Heart right ventricle (tissue), 16 donors: ENCODE results near the gene C1orf56. TPM values are rescaled to one million over a fixed set of nuclear protein-coding genes. Genes with fewer than 3 reads are reported as not detected.
A peak's percentile ranks its signal among the peaks of the same experiment; 100 is the strongest.

Experiments
- ATAC-seq, 8 donors: fragments of 200-7000 bp; cut with Tn5 transposase; one replicate each; pipeline ENCODE4 v1.9.1; 2020; ENCODE audit warnings: mild to moderate bottlenecking in 8 of 8, moderate library complexity in 8 of 8, moderate number of reproducible peaks in 1 of 8
- DNase-seq, 2 donors: peaks; one replicate each; pipeline ENCODE4 v3.0.0-alpha.2; 2020
- H3K27ac ChIP-seq, 10 donors: fragments of 200-600 bp; sonication (generic) in 2 of 10; one replicate each; pipeline versions ENCODE4 v1.5.0 to v1.8.0; 2020 to 2022; ENCODE audit warnings: mild to moderate bottlenecking in 3 of 10
- H3K27me3 ChIP-seq, 7 donors: fragments of 200-600 bp; one replicate each; pipeline ENCODE4 v1.8.0; 2021 to 2022; ENCODE audit warnings: mild to moderate bottlenecking in 2 of 7
- H3K36me3 ChIP-seq, 9 donors: fragments of 200-600 bp; sonication (generic) in 1 of 9; one replicate each; pipeline versions ENCODE4 v1.5.0 to v1.8.0; 2020 to 2022; ENCODE audit warnings: mild to moderate bottlenecking in 2 of 9
- H3K4me1 ChIP-seq, 9 donors: fragments of 200-600 bp; sonication (generic) in 1 of 9; one replicate each; pipeline versions ENCODE4 v1.5.0 to v1.8.0; 2020 to 2022; ENCODE audit warnings: mild to moderate bottlenecking in 4 of 9
- H3K4me3 ChIP-seq, 10 donors: fragments of 200-600 bp; sonication (generic) in 2 of 10; one replicate each; pipeline versions ENCODE4 v1.5.0 to v1.8.0; 2020 to 2022; ENCODE audit warnings: mild to moderate bottlenecking in 7 of 10, moderate library complexity in 2 of 10
- H3K9me3 ChIP-seq, 11 donors: fragments of 200-600 bp in 10 of 11; sonication (generic) in 2 of 11; one replicate each; pipeline versions ENCODE4 v1.5.0 to v1.8.0; 2013 to 2022; ENCODE audit warnings: mild to moderate bottlenecking in 2 of 11, control low read depth in 1 of 11, moderate library complexity in 1 of 11
- WGBS, 2 donors: extraction: QIAGEN DNeasy Blood & Tissue Kit; methylation state at CpG; one replicate each; pipeline ENCODE4 v1.1.7; 2013; ENCODE audit warnings: inconsistent platforms in 1 of 2; 5-methylcytosine and 5-hydroxymethylcytosine counted together
- intact Hi-C, 10 donors: fragments of 100-400 bp; cut with DNase I; formaldehyde crosslinking; loops; one replicate each; pipeline versions ENCODE4 v1.11.1 to v1.14.2; 2022
- polyA plus RNA-seq, 2 donors: library from polyadenylated mRNA; stranded (reverse); fragments of 200-250 nt; gene quantifications; one replicate each; pipeline ENCODE4 v1.2.3, GENCODE V29; 2013
- total RNA-seq, 10 donors: library from RNA; stranded (reverse); fragmentation: NEBNext Ultra II Directional in 3 of 10; extraction: Animal tissue kit (Norgen Biotek cat#: 25700) in 3 of 10; gene quantifications; one replicate each; pipeline versions ENCODE4 v1.2.1 to v1.2.4, GENCODE V29; 2021 to 2023
- TF ChIP-seq, protein P1 (sequence below), 9 donors: fragments of 200-600 bp; sonication (generic) in 2 of 9; IDR thresholded peaks; one replicate each; pipeline versions ENCODE4 v1.5.0 to v1.8.0; 2021 to 2022; ENCODE audit warnings: antibody characterized with exemption in 9 of 9, mild to moderate bottlenecking in 5 of 9, moderate library complexity in 1 of 9
- donor health status: Arrhythmogenic right ventricular cardiomyopathy.
- donor health status: ischemic (EF 13 %, LVEDD 7.1; RV severe dilation, severe dysfunction).
- donor health status: healthy with polysubstance abuse.
- donor health status: DM: no; HTN: yes; CAD: no.
- donor health status: DM: no; HTN: no; CAD: no.
- donor health status: ischemic (EF 25% LVEDD 6.9; RV normal size, moderate dysfunction).
- donor health status: ischemic (EF 25% LVEDD 5.7; RV mildly dilated, moderate dysfunction).
- donor health status: healthy.
- donor health status: DM: yes; HTN: yes; CAD: no.
- donor health status: Ischemic cardiomyopathy.
- donor health status: ischemic (EF 35%, LVEDD 5.7; RV mildly dilated, moderate dysfunction).
- donor health status: nonischemic (EF 11% LVEDD 7.7; RV severe dilation, severe dysfunction).
- donor health status: DM: yes; HTN: yes; CAD: no.
- donor health status: PGD.
- donor health status: ischemic (EF 29% LVEDD 5.4; RV normal size, mild dysfunction).
- donor health status: nonischemic (EF 23%, LVEDD 6.1; RV moderate dilation, normal function).

Gene C1orf56
- total and polyA plus RNA-seq, 12 donors = 5.2 to 12.6 (median 7.6) TPM

DNA sequence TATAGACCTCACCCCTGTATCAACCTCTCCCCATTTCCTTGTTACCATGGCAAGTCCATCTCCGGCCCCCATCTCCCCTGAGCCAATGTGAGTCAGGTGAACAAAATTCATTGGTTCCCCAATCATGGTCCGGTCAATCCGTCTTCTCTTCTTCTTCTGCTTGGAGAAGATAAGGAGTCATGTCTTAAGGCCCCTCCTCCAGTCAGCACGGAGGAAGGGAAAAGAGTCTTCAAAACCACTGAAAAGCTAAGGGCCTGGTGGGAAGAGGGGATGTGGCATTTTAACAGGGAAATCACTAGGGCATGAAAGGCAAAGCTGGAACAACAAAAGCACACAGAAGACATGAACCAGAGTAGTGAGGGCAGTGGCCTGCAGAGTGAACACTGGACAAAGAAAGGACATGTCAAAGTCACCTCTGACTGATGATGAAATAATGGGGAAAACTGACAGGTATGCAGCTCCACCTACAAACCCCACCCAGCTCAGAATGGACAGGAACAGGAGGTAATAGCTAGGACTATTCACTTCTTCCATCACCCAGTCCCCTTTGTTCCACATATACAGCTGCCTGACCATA lies 7.5 kb downstream of the C1orf56 start:
- Histone ChIP-seq H3K9me3 (no peaks in the 10 kb centered on the region), H3K36me3 (peaks cover 0 to 74% (median 39%) of the 10 kb centered on the region in 9 donors), H3K27ac (peak overlapping the region in 5 of 10 donors; percentile 46 to 100 (median 53)), H3K27me3 (no peaks in the 10 kb centered on the region), H3K4me3 (peak overlapping the region in 1 of 10 donors; percentile 81), H3K4me1 (peaks cover 16 to 51% (median 45%) of the 10 kb centered on the region in 9 donors)
- TF ChIP-seq, protein P1, sequence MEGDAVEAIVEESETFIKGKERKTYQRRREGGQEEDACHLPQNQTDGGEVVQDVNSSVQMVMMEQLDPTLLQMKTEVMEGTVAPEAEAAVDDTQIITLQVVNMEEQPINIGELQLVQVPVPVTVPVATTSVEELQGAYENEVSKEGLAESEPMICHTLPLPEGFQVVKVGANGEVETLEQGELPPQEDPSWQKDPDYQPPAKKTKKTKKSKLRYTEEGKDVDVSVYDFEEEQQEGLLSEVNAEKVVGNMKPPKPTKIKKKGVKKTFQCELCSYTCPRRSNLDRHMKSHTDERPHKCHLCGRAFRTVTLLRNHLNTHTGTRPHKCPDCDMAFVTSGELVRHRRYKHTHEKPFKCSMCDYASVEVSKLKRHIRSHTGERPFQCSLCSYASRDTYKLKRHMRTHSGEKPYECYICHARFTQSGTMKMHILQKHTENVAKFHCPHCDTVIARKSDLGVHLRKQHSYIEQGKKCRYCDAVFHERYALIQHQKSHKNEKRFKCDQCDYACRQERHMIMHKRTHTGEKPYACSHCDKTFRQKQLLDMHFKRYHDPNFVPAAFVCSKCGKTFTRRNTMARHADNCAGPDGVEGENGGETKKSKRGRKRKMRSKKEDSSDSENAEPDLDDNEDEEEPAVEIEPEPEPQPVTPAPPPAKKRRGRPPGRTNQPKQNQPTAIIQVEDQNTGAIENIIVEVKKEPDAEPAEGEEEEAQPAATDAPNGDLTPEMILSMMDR (IDR thresholded peaks at IDR 0.05) = no peak
- DNase-seq (no peak), ATAC-seq (no peak)
- intact Hi-C loops = loop anchor here in 2 of 10 donors (5.0 to 10.0 kb wide), 2 partner anchors 33 to 50 kb away; partner anchors contain the start of genes MINDY1 (in 1 of the 2) and PRUNE1 (in 1 of the 2)
- 86 to 89% methylated on average over 4 of the region's 4 CpGs for WGBS, 2 donors

DNA sequence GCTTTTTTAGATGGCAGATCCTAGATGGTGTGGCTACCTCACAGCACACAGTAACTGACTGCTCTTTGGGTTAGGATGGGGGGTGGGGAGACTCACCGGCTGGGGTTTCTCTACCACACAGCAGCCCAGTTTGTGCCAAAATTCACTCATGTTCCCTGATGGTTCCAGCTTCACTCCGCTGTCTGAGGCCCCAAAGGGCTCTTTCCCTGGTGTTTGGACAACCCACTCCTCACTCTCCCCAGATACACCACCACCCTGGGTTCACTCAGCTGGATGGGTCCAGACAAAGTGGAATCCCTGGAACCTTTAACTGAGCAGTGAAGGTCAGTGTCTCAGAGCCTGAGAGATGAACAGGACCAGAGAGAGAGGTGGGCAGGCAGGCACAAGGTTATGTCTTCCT lies 8.0 kb downstream of the C1orf56 start:
- no peak for DNase-seq
- Histone ChIP-seq H3K27ac (peak overlapping the region in 7 of 10 donors; percentile 4 to 100 (median 53)), H3K27me3 (no peaks in the 10 kb centered on the region), H3K36me3 (peaks cover 0 to 69% (median 39%) of the 10 kb centered on the region in 9 donors), H3K4me1 (peaks cover 16 to 55% (median 44%) of the 10 kb centered on the region in 9 donors), H3K4me3 (peak overlapping the region in 1 of 10 donors; percentile 81), H3K9me3 (no peaks in the 10 kb centered on the region)
- intact Hi-C loops = loop anchor here in 2 of 10 donors (5.0 to 10.0 kb wide), 2 partner anchors 33 to 51 kb away; partner anchors contain the start of genes MINDY1 (in 1 of the 2) and PRUNE1 (in 1 of the 2)
- WGBS, 2 donors = 41 to 44% methylated on average over 2 of the region's 2 CpGs
- TF ChIP-seq, protein P1 (IDR thresholded peaks at IDR 0.05) = no peak
- ATAC-seq = no peak

DNA sequence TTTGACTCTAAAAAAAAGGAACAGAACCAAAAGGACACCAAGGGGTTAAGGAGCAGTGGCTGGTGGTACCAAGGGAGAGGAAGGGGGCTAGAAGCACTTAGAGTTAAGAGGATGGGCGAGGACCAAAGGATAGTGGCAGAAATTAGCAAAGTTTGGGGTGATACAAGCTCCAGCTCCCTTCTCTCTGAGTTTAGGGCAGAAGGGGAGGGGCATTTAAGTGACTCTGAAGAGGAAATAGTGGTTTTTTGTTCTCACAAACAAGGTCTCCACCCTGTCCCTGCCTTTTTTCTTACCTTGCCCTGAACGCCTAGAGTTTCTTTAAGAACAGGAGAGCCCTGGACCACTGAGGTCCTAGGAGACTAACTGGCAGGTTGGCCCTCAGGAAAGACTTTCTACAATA lies 8.6 kb downstream of the C1orf56 start:
- H3K27me3 ChIP-seq = no peaks in the 10 kb centered on the region
- peaks cover 0 to 63% (median 39%) of the 10 kb centered on the region in 9 donors for H3K36me3 ChIP-seq
- ATAC-seq (no peak), DNase-seq (no peak)
- intact Hi-C loops = loop anchor here in 2 of 10 donors (5.0 to 10.0 kb wide), 2 partner anchors 34 to 51 kb away; partner anchors contain the start of genes MINDY1 (in 1 of the 2) and PRUNE1 (in 1 of the 2)
- no peaks in the 10 kb centered on the region for H3K9me3 ChIP-seq
- H3K4me1 ChIP-seq = peaks cover 16 to 58% (median 41%) of the 10 kb centered on the region in 9 donors
- 51 to 67% methylated on average over 2 of the region's 2 CpGs for WGBS, 2 donors
- H3K27ac ChIP-seq = peak overlapping the region in 8 of 10 donors; percentile 14 to 100 (median 96)
- TF ChIP-seq, protein P1 (IDR thresholded peaks at IDR 0.05) = no peak
- peak overlapping the region in 3 of 10 donors; percentile 81 to 91 (median 88) for H3K4me3 ChIP-seq

DNA sequence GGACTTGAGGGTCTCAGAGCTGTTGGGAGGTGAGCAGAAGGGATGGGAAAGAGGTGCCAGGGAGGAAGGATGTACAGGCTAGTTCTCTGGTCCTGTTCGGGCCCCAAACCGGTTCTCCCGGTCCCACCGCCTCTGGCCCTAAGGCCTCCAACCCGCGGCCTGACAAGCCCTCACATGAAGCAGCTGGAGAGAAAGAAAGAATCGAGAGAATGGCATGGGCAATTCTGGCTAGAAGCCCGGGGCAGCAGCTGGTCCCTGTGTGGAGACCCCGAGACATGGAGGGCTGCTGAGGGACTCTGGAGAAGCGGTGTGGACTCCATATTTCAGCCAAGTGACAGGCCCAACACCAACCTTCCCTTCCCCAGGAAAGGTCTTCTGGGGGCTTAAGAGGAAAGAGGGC lies 11.1 kb downstream of the C1orf56 start:
- H3K4me1 ChIP-seq = peaks cover 16 to 67% (median 39%) of the 10 kb centered on the region in 9 donors
- ATAC-seq = peak in 5 of 8 donors; percentile 0 to 2 (median 2)
- intact Hi-C loops = loop anchor here in 2 of 10 donors (5.0 to 10.0 kb wide), 2 partner anchors 36 to 54 kb away; partner anchors contain the start of genes MINDY1 (in 1 of the 2) and PRUNE1 (in 1 of the 2)

More for the DNA sequence above, 11.1 kb downstream of the C1orf56 start:
- Histone ChIP-seq H3K27me3 (no peaks in the 10 kb centered on the region), H3K9me3 (no peaks in the 10 kb centered on the region), H3K27ac (peak overlapping the region; percentile 80 to 100 (median 97)), H3K4me3 (peak overlapping the region; percentile 47 to 93 (median 79)), H3K36me3 (peaks cover 0 to 38% (median 17%) of the 10 kb centered on the region in 9 donors)
- 0 to 1% methylated on average over 10 of the region's 10 CpGs for WGBS, 2 donors
- DNase-seq = peak in 1 of 2 donors; percentile 21
- TF ChIP-seq, protein P1 (IDR thresholded peaks at IDR 0.05) = no peak
